ENCODE measurements around the gene ZMIZ1. TPM values are rescaled to one million over a fixed set of nuclear protein-coding genes. Genes with fewer than 3 reads are reported as not detected.

Gene ZMIZ1
- total RNA-seq, 2 experiments from 2014 or later = 14.6 to 15.5 TPM

GRCh38 chr10:79354141-79354540 lies 285.4 kb downstream of the ZMIZ1 start:
- ATAC-seq (ENCODE audit: poor library complexity) (no peak), DNase-seq (peak in 1 of 14 experiments; percentile 20)
- peaks cover 93% of the 10 kb centered on the region for H3K36me3 Mint-ChIP-seq (ENCODE audit: low read depth)
- Histone ChIP-seq H3K4me1 (ENCODE audit: insufficient read depth, low read length) (peaks cover 31% of the 10 kb centered on the region), H3K9me3 (ENCODE audit: control insufficient read depth in 1 of 2, insufficient read depth in 1 of 2, low read length in 2 of 2) (no peaks in the 10 kb centered on the region), H3K36me3 (ENCODE audit: insufficient read depth, low read length) (peaks cover 65% of the 10 kb centered on the region), H3K27ac (ENCODE audit: low read depth in 1 of 2, low read length in 2 of 2) (no peak overlapping the region), H3K27me3 (ENCODE audit: control insufficient read depth in 1 of 2, insufficient read depth in 2 of 2, low read length in 2 of 2) (no peaks in the 10 kb centered on the region), H3K4me3 (ENCODE audit: low read length) (no peak overlapping the region)
- H3K4me1 Mint-ChIP-seq (ENCODE audit: low read depth) = peaks cover 10% of the 10 kb centered on the region
- no peaks in the 10 kb centered on the region for H3K27me3 Mint-ChIP-seq
- ChIA-PET POLR2A (no interaction called here), CTCF (no interaction called here)
- intact Hi-C loops (cut with DNase I, micrococcal nuclease) = no loop called here
- no peak overlapping the region for H3K27ac Mint-ChIP-seq
- H3K4me3 Mint-ChIP-seq = no peak overlapping the region
- no peak for TF ChIP-seq CTCF (IDR thresholded peaks at IDR 0.05)
- no peaks in the 10 kb centered on the region for H3K9me3 Mint-ChIP-seq

DNA sequence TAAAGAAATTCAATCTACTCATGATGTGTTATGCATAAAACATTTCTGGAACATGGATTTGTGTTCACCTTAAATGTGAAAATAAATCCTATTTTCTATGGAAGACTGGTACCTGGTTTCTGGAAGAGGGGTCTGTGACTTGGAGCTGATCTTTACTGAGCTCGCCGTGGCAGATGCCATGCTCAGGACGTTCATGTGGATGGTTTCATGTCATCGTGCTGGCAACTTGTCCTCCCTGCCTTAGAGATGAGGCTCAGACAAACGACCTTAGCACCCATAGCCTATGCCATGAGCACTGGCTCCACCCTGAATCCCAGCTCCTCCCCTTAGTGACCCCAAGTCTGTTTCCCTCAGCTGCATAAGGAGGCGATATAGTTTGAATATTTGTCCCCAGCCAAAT lies 285.8 kb downstream of the ZMIZ1 start:
- Mint-ChIP-seq H3K4me1 (ENCODE audit: low read depth) (peaks cover 5% of the 10 kb centered on the region), H3K4me3 (no peak overlapping the region), H3K9me3 (no peaks in the 10 kb centered on the region), H3K27me3 (no peaks in the 10 kb centered on the region), H3K27ac (no peak overlapping the region), H3K36me3 (ENCODE audit: low read depth) (peaks cover 89% of the 10 kb centered on the region)
- TF ChIP-seq CTCF (IDR thresholded peaks at IDR 0.05) = no peak
- no peak overlapping the region for H3K4me3 ChIP-seq (ENCODE audit: low read length)
- peaks cover 61% of the 10 kb centered on the region for H3K36me3 ChIP-seq (ENCODE audit: insufficient read depth, low read length)
- peaks cover 26% of the 10 kb centered on the region for H3K4me1 ChIP-seq (ENCODE audit: insufficient read depth, low read length)
- ChIA-PET CTCF (no interaction called here), POLR2A (no interaction called here)
- no peak for ATAC-seq (ENCODE audit: poor library complexity)
- intact Hi-C loops (cut with DNase I, micrococcal nuclease) = no loop called here
- H3K9me3 ChIP-seq (ENCODE audit: control insufficient read depth in 1 of 2, insufficient read depth in 1 of 2, low read length in 2 of 2) = no peaks in the 10 kb centered on the region
- H3K27me3 ChIP-seq (ENCODE audit: control insufficient read depth in 1 of 2, insufficient read depth in 2 of 2, low read length in 2 of 2) = no peaks in the 10 kb centered on the region
- H3K27ac ChIP-seq (ENCODE audit: low read depth in 1 of 2, low read length in 2 of 2) = no peak overlapping the region
- peak in 2 of 14 experiments; percentile 6 to 12 for DNase-seq

DNA sequence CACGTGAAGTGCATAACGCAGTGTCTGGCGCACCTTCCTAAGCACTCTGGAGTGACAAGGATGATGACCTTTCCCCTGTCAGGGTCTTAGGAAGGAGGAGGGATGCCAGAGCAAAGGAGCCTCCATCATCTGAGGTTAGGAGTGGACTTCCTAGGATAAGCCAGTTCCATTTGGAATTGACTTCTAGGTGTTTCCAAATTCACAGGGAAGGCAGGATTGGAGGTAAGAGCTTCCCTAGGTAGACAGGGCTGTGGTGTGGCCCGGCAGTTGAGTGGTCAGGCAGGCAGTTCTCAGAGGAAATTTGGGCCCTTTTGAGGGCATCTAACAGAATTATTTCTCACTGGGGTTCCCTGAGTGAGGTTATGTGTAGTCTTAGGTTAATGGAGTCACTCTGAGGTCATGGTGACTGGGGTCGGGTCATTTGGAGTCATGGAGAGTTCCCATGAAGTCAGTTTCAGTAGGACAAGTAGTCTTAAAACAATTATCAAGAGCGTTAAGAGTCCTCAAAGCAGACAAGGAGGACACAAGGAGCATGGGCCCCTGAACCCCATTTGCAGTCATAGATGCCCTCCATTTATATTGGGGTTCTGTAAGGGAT lies 286.8 kb downstream of the ZMIZ1 start:
- Histone ChIP-seq H3K27ac (ENCODE audit: low read depth in 1 of 2, low read length in 2 of 2) (no peak overlapping the region), H3K27me3 (ENCODE audit: control insufficient read depth in 1 of 2, insufficient read depth in 2 of 2, low read length in 2 of 2) (no peaks in the 10 kb centered on the region), H3K9me3 (ENCODE audit: control insufficient read depth in 1 of 2, insufficient read depth in 1 of 2, low read length in 2 of 2) (no peaks in the 10 kb centered on the region), H3K4me3 (ENCODE audit: low read length) (no peak overlapping the region), H3K4me1 (ENCODE audit: insufficient read depth, low read length) (peaks cover 17% of the 10 kb centered on the region), H3K36me3 (ENCODE audit: insufficient read depth, low read length) (peaks cover 52% of the 10 kb centered on the region)
- TF ChIP-seq CTCF (IDR thresholded peaks at IDR 0.05) = no peak
- Mint-ChIP-seq H3K27me3 (no peaks in the 10 kb centered on the region), H3K9me3 (no peaks in the 10 kb centered on the region), H3K27ac (no peak overlapping the region), H3K4me1 (ENCODE audit: low read depth) (no peaks in the 10 kb centered on the region), H3K36me3 (ENCODE audit: low read depth) (peaks cover 80% of the 10 kb centered on the region), H3K4me3 (no peak overlapping the region)
- CTCF ChIA-PET = no interaction called here
- DNase-seq = peak in 1 of 14 experiments; percentile 21
- no peak for ATAC-seq (ENCODE audit: poor library complexity)
- intact Hi-C loops (cut with DNase I, micrococcal nuclease) = no loop called here
- POLR2A ChIA-PET = no interaction called here

Data from CD4-positive, alpha-beta T cell (primary cell).